Gastrocnemius medialis (tissue), 4 donors: Measurements from ENCODE around the gene SS18.

ENCODE experiments used
- CTCF ChIP-seq, 5 experiments: fragments of 450-650 bp in 3 of 5; fragments of 200-600 bp in 2 of 5; sonication (generic) in 2 of 5; IDR thresholded peaks in 4 of 5; conservative IDR thresholded peaks in 1 of 5; 1 replicate in 4 of 5; 2 replicates in 1 of 5; pipeline ENCODE4 v1.5.1; 2016 to 2019; ENCODE audit warnings: antibody characterized with exemption in 5 of 5, mild to moderate bottlenecking in 3 of 5, moderate library complexity in 3 of 5
- POLR2A ChIP-seq, 2 donors: fragments of 450-650 bp; IDR thresholded peaks; one replicate each; pipeline ENCODE4 v1.6.1; 2017; ENCODE audit warnings: antibody characterized with exemption in 2 of 2, mild to moderate bottlenecking in 2 of 2, moderate library complexity in 2 of 2

- TF ChIP-seq CTCF (IDR thresholded peaks at IDR 0.05 in 4 of 5, conservative IDR thresholded peaks at IDR 0.05 in 1 of 5) (no peak), POLR2A (IDR thresholded peaks at IDR 0.05) (no peak)
These were observed 92.0 kb downstream of the SS18 start for GRCh38 chr18:25998461-25998860.
